Liver (tissue), 9 donors: ENCODE results near the gene SPCS1. TPM values are rescaled to one million over a fixed set of nuclear protein-coding genes. Genes with fewer than 3 reads are reported as not detected.

Experiments used
- DNase-seq: peaks from one replicate; pipeline ENCODE4 v3.0.0-alpha.2; 2017; ENCODE audit warnings: low spot score
- H3K27ac ChIP-seq, 2 donors: one replicate each; pipeline ENCODE4 v1.7.0; 2013; ENCODE audit warnings: inconsistent platforms in 2 of 2, low read length in 2 of 2, control low read depth in 1 of 2, low read depth in 1 of 2, mild to moderate bottlenecking in 1 of 2
- H3K27me3 ChIP-seq, 4 donors: one replicate each; pipeline versions ENCODE4 v1.6.1 to v1.7.0; 2013; ENCODE audit warnings: low read length in 3 of 4, inconsistent platforms in 1 of 4, mild to moderate bottlenecking in 1 of 4, moderate library complexity in 1 of 4; ENCODE audit not compliant: control insufficient read depth in 4 of 4, insufficient read depth in 4 of 4
- H3K36me3 ChIP-seq, 4 donors: one replicate each; pipeline versions ENCODE4 v1.6.1 to v1.7.0; 2013; ENCODE audit warnings: low read length in 3 of 4, mild to moderate bottlenecking in 3 of 4, low read depth in 1 of 4, moderate library complexity in 1 of 4; ENCODE audit not compliant: control insufficient read depth in 4 of 4, insufficient read depth in 3 of 4
- H3K4me1 ChIP-seq, 4 donors: one replicate each; pipeline versions ENCODE4 v1.6.1 to v1.7.0; 2013; ENCODE audit warnings: low read length in 3 of 4, mild to moderate bottlenecking in 3 of 4, moderate library complexity in 1 of 4; ENCODE audit not compliant: control insufficient read depth in 4 of 4, insufficient read depth in 4 of 4
- H3K4me3 ChIP-seq, 3 donors: one replicate each; pipeline versions ENCODE4 v1.6.1 to v1.7.0; 2013; ENCODE audit warnings: low read length in 3 of 3, control low read depth in 1 of 3, low read depth in 1 of 3, mild to moderate bottlenecking in 1 of 3
- H3K9ac ChIP-seq, 2 donors: one replicate each; pipeline ENCODE4 v1.7.0; 2013; ENCODE audit warnings: low read length in 2 of 2, mild to moderate bottlenecking in 2 of 2, moderate library complexity in 2 of 2, control low read depth in 1 of 2, low read depth in 1 of 2
- H3K9me3 ChIP-seq, 4 donors: one replicate each; pipeline versions ENCODE4 v1.6.1 to v1.7.0; 2013; ENCODE audit warnings: low read length in 3 of 4; ENCODE audit not compliant: control insufficient read depth in 4 of 4
- FOXA1 ChIP-seq: IDR thresholded peaks from 2 replicates; pipeline ENCODE4 v1.6.1; 2016; ENCODE audit warnings: antibody characterized with exemption
- FOXA2 ChIP-seq: IDR thresholded peaks from 2 replicates; pipeline ENCODE4 v1.6.1; 2016; ENCODE audit warnings: antibody characterized with exemption
- HNF4A ChIP-seq, 2 donors: conservative IDR thresholded peaks; 2 replicates each; pipeline ENCODE4 v1.6.1; 2016; ENCODE audit warnings: antibody characterized with exemption in 2 of 2, mild to moderate bottlenecking in 2 of 2
- HNF4G ChIP-seq: IDR thresholded peaks from 2 replicates; pipeline ENCODE4 v1.6.1; 2016; ENCODE audit warnings: antibody characterized with exemption
- JUND ChIP-seq, 2 donors: IDR thresholded peaks; 2 replicates each; pipeline ENCODE4 v1.6.1; 2016; ENCODE audit warnings: antibody characterized with exemption in 2 of 2
- NR2F2 ChIP-seq: IDR thresholded peaks from 2 replicates; pipeline ENCODE4 v1.6.1; 2016; ENCODE audit warnings: antibody characterized with exemption
- RAD21 ChIP-seq, 2 donors: IDR thresholded peaks; 2 replicates each; pipeline ENCODE4 v1.6.1; 2016; ENCODE audit warnings: antibody characterized with exemption in 2 of 2, mild to moderate bottlenecking in 2 of 2
- RXRA ChIP-seq, 2 donors: IDR thresholded peaks; 2 replicates each; pipeline ENCODE4 v1.6.1; 2017 to 2018; ENCODE audit warnings: antibody characterized with exemption in 2 of 2, mild to moderate bottlenecking in 1 of 2
- SP1 ChIP-seq: IDR thresholded peaks from 2 replicates; pipeline ENCODE4 v1.6.1; 2018; ENCODE audit warnings: antibody characterized with exemption, mild to moderate bottlenecking
- TAF1 ChIP-seq: conservative IDR thresholded peaks from 2 replicates; pipeline ENCODE4 v1.6.1; 2016; ENCODE audit warnings: antibody characterized with exemption, mild to moderate bottlenecking
- YY1 ChIP-seq: IDR thresholded peaks from 2 replicates; pipeline ENCODE4 v1.6.1; 2016; ENCODE audit warnings: antibody characterized with exemption, mild to moderate bottlenecking
- WGBS: extraction: QIAGEN DNeasy Blood & Tissue Kit; methylation state at CpG from one replicate; pipeline ENCODE4 v1.1.7; 2013; 5-methylcytosine and 5-hydroxymethylcytosine counted together
- polyA plus RNA-seq, 2 donors: library from polyadenylated mRNA; stranded (reverse) in 1 of 2; unstranded in 1 of 2; fragments of 200-250 nt in 1 of 2; fragments of >200 nt in 1 of 2; fragmentation: Nextera tagmentation in 1 of 2; extraction: Ambion mirVana in 1 of 2; gene quantifications; one replicate each; pipeline versions ENCODE4 v1.2.1 to v1.2.3, GENCODE V29; 2013 to 2015
- total RNA-seq, 2 donors: library from RNA; depleted of rRNA; stranded (reverse); fragments of >200 nt; gene quantifications; one replicate each; pipeline ENCODE4 v1.2.3, GENCODE V29; 2014
- TF ChIP-seq, protein P1 (sequence below): fragments of 150-350 bp; IDR thresholded peaks from 2 replicates; pipeline ENCODE4 v1.5.1; 2017; ENCODE audit warnings: improper control_type of control experiment, low read depth, low read length; ENCODE audit not compliant: missing input control
- TF ChIP-seq, protein P2 (sequence below): IDR thresholded peaks from 2 replicates; pipeline ENCODE4 v1.6.1; 2016; ENCODE audit warnings: antibody characterized with exemption
- TF ChIP-seq, protein P3 (sequence below): IDR thresholded peaks from 2 replicates; pipeline ENCODE4 v1.6.1; 2016; ENCODE audit warnings: antibody characterized with exemption
- TF ChIP-seq, protein P4 (sequence below): IDR thresholded peaks from 2 replicates; pipeline ENCODE4 v1.6.1; 2016; ENCODE audit warnings: antibody characterized with exemption
- TF ChIP-seq, protein P5 (sequence below): IDR thresholded peaks from 2 replicates; pipeline ENCODE4 v1.6.1; 2016; ENCODE audit warnings: antibody characterized with exemption, mild to moderate bottlenecking
- donor health status: healthy.
- donor health status: healthy.
- donor health status: healthy.
- donor health status: healthy.
- donor health status: healthy.

SPCS1 gene
- total and polyA plus RNA-seq, 4 donors: 42.3 to 227 (median 113) TPM

DNA sequence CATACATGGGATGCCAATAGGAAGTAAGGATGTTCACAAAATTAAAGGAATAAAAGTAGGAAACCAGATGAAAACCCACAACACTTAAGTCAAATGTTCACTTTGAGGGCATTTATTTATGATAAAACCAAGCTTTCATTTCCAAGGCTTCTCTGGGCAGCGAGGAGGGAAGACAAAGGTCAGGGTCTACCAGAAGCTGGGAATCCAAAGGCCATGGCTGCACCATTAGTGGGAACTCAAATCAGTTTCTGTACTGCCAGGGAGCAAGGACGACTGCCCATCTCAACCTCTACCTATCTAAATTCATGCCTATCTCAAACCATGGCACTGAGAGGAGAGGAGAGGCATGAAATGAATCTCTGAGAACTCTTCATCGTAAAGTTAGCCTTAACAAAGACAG, 42.8 kb upstream of the SPCS1 start:
- Histone ChIP-seq H3K9me3 (no peaks in the 10 kb centered on the region), H3K27ac (no peak overlapping the region), H3K4me3 (no peak overlapping the region), H3K36me3 (peaks cover 8 to 39% (median 30%) of the 10 kb centered on the region in 4 donors), H3K9ac (no peak overlapping the region), H3K27me3 (no peaks in the 10 kb centered on the region), H3K4me1 (peaks cover 0 to 7% (median 6%) of the 10 kb centered on the region in 4 donors)
- DNase-seq: no peak
- peak; percentile 35 for TF ChIP-seq HNF4G
- peak; percentile 58 to 70 for TF ChIP-seq HNF4A (conservative IDR thresholded peaks at IDR 0.05)
- TF ChIP-seq TAF1: no peak
- TF ChIP-seq SP1: no peak
- no peak for TF ChIP-seq RXRA (IDR thresholded peaks at IDR 0.05)
- TF ChIP-seq RAD21 (IDR thresholded peaks at IDR 0.05): peak in 1 of 2 donors; percentile 6
- TF ChIP-seq YY1: no peak
- TF ChIP-seq, protein P1, sequence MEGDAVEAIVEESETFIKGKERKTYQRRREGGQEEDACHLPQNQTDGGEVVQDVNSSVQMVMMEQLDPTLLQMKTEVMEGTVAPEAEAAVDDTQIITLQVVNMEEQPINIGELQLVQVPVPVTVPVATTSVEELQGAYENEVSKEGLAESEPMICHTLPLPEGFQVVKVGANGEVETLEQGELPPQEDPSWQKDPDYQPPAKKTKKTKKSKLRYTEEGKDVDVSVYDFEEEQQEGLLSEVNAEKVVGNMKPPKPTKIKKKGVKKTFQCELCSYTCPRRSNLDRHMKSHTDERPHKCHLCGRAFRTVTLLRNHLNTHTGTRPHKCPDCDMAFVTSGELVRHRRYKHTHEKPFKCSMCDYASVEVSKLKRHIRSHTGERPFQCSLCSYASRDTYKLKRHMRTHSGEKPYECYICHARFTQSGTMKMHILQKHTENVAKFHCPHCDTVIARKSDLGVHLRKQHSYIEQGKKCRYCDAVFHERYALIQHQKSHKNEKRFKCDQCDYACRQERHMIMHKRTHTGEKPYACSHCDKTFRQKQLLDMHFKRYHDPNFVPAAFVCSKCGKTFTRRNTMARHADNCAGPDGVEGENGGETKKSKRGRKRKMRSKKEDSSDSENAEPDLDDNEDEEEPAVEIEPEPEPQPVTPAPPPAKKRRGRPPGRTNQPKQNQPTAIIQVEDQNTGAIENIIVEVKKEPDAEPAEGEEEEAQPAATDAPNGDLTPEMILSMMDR: no peak
- WGBS: 59% methylated on average over 3 of the region's 3 CpGs

DNA sequence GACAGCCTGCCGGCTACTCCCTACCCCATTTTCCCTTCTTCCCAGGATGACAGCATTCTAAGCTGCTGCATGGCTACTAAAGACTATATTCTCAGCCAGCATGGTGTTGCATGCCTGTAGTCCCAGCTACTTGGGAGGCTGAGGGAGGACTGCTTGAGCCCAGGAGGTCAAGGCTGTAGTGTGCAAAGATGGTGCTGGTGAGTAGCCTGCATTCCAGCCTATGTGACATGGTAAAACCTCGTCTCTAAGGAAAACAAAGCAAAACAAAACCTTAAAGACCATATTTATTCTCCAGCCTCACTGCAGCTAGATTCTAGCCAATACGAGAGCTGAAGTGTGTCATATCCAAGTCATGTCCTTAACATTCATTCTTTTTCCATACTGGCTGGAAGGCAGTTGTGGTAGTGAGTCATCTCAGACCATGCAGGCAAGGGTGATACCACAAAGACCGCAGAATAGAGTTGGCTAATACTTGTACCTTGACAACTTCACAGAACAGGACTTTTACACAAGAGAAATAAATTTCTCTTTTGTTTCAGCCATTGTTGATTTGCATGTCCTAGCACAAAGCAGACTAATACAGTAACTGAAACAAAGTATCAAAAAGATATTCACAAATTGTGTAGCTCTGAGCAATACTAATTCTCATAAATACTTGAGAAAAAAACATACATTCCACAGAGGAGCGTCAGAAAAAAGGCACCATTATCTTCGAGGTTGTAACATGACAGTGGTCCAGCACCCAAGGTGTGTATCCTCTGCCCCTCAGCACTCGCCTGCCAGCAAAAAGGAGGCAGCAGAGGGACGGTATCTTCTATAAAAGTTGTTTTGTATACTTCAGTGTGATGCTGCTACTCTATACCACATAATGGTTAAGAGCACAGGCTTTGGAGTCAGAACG, 35.0 kb upstream of the SPCS1 start:
- TF ChIP-seq HNF4G (no peak), FOXA1 (no peak), FOXA2 (no peak), RAD21 (IDR thresholded peaks at IDR 0.05) (no peak), HNF4A (conservative IDR thresholded peaks at IDR 0.05) (no peak), RXRA (IDR thresholded peaks at IDR 0.05) (no peak), NR2F2 (no peak), YY1 (no peak), JUND (IDR thresholded peaks at IDR 0.05) (no peak), TAF1 (no peak)
- TF ChIP-seq, protein P2, sequence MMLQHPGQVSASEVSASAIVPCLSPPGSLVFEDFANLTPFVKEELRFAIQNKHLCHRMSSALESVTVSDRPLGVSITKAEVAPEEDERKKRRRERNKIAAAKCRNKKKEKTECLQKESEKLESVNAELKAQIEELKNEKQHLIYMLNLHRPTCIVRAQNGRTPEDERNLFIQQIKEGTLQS: no peak
- TF ChIP-seq, protein P3, sequence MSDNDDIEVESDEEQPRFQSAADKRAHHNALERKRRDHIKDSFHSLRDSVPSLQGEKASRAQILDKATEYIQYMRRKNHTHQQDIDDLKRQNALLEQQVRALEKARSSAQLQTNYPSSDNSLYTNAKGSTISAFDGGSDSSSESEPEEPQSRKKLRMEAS: no peak
- TF ChIP-seq, protein P1: no peak
- TF ChIP-seq, protein P4, sequence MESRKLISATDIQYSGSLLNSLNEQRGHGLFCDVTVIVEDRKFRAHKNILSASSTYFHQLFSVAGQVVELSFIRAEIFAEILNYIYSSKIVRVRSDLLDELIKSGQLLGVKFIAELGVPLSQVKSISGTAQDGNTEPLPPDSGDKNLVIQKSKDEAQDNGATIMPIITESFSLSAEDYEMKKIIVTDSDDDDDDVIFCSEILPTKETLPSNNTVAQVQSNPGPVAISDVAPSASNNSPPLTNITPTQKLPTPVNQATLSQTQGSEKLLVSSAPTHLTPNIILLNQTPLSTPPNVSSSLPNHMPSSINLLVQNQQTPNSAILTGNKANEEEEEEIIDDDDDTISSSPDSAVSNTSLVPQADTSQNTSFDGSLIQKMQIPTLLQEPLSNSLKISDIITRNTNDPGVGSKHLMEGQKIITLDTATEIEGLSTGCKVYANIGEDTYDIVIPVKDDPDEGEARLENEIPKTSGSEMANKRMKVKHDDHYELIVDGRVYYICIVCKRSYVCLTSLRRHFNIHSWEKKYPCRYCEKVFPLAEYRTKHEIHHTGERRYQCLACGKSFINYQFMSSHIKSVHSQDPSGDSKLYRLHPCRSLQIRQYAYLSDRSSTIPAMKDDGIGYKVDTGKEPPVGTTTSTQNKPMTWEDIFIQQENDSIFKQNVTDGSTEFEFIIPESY: no peak
- TF ChIP-seq, protein P5, sequence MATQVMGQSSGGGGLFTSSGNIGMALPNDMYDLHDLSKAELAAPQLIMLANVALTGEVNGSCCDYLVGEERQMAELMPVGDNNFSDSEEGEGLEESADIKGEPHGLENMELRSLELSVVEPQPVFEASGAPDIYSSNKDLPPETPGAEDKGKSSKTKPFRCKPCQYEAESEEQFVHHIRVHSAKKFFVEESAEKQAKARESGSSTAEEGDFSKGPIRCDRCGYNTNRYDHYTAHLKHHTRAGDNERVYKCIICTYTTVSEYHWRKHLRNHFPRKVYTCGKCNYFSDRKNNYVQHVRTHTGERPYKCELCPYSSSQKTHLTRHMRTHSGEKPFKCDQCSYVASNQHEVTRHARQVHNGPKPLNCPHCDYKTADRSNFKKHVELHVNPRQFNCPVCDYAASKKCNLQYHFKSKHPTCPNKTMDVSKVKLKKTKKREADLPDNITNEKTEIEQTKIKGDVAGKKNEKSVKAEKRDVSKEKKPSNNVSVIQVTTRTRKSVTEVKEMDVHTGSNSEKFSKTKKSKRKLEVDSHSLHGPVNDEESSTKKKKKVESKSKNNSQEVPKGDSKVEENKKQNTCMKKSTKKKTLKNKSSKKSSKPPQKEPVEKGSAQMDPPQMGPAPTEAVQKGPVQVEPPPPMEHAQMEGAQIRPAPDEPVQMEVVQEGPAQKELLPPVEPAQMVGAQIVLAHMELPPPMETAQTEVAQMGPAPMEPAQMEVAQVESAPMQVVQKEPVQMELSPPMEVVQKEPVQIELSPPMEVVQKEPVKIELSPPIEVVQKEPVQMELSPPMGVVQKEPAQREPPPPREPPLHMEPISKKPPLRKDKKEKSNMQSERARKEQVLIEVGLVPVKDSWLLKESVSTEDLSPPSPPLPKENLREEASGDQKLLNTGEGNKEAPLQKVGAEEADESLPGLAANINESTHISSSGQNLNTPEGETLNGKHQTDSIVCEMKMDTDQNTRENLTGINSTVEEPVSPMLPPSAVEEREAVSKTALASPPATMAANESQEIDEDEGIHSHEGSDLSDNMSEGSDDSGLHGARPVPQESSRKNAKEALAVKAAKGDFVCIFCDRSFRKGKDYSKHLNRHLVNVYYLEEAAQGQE: no peak

More for the DNA sequence above, 35.0 kb upstream of the SPCS1 start:
- no peaks in the 10 kb centered on the region for H3K9me3 ChIP-seq
- H3K9ac ChIP-seq: no peak overlapping the region
- WGBS: 86% methylated on average over 9 of the region's 9 CpGs
- DNase-seq: no peak
- H3K27ac ChIP-seq: no peak overlapping the region
- peaks cover 7 to 40% (median 33%) of the 10 kb centered on the region in 4 donors for H3K36me3 ChIP-seq
- no peak overlapping the region for H3K4me3 ChIP-seq
- no peaks in the 10 kb centered on the region for H3K4me1 ChIP-seq
- no peaks in the 10 kb centered on the region for H3K27me3 ChIP-seq
